Mesenteric fat pad (tissue), 1 donor: ENCODE measurements around the gene CMIP. TPM values are rescaled to one million over a fixed set of nuclear protein-coding genes. Genes with fewer than 3 reads are reported as not detected.

Experiments used
- DNase-seq: peaks from one replicate; pipeline ENCODE4 v3.0.0-alpha.2; 2020; ENCODE audit warnings: low spot score
- total RNA-seq: library from RNA; stranded (reverse); fragmentation: NEBNext Ultra II Directional; extraction: Animal tissue kit (Norgen Biotek cat#: 25700); gene quantifications from one replicate; pipeline ENCODE4 v1.2.1, GENCODE V29; 2021
- donor health status: DM: yes; HTN: yes; CAD: no.

CMIP gene
- total RNA-seq, 1 donor from 2014 or later, result 68.4 TPM

GRCh38 chr16:81477697-81478693 lies 33.4 kb downstream of the CMIP start:
- no peak for DNase-seq

- DNase-seq, result no peak
Observed at GRCh38 chr16:81478876-81479511, 34.4 kb downstream of the CMIP start.

- no peak for DNase-seq
Observed at GRCh38 chr16:81480606-81481206, 36.1 kb downstream of the CMIP start.

- DNase-seq, result no peak
Observed at GRCh38 chr16:81481207-81481821, 36.7 kb downstream of the CMIP start.

GRCh38 chr16:81482329-81483063 lies 37.9 kb downstream of the CMIP start:
- no peak for DNase-seq

- DNase-seq, result no peak
Observed at GRCh38 chr16:81483064-81483969, 38.7 kb downstream of the CMIP start.

- DNase-seq, result no peak
Observed at GRCh38 chr16:81483970-81484595, 39.5 kb downstream of the CMIP start.

- DNase-seq, result no peak
Observed at GRCh38 chr16:81484908-81485624, 40.5 kb downstream of the CMIP start.

GRCh38 chr16:81485824-81486539 lies 41.4 kb downstream of the CMIP start:
- no peak for DNase-seq

- DNase-seq, result no peak
Observed at GRCh38 chr16:81486540-81487061, 42.0 kb downstream of the CMIP start.

- no peak for DNase-seq
Observed at GRCh38 chr16:81487301-81487720, 42.7 kb downstream of the CMIP start.

- no peak for DNase-seq
Observed at GRCh38 chr16:81488687-81489411, 44.2 kb downstream of the CMIP start.

GRCh38 chr16:81489547-81490267 lies 45.1 kb downstream of the CMIP start:
- DNase-seq, result no peak

- no peak for DNase-seq
Observed at GRCh38 chr16:81491541-81492188, 47.1 kb downstream of the CMIP start.

GRCh38 chr16:81492311-81492761 lies 47.7 kb downstream of the CMIP start:
- no peak for DNase-seq
